Lower leg skin (tissue), 4 donors: ENCODE data around the gene P2RY11. TPM values are rescaled to one million over a fixed set of nuclear protein-coding genes. Genes with fewer than 3 reads are reported as not detected.

Experiments
- DNase-seq, 2 donors: peaks; one replicate each; pipeline ENCODE4 v3.0.0-alpha.2; 2019; ENCODE audit warnings: low spot score in 2 of 2
- H3K4me3 ChIP-seq: fragments of 200-600 bp; sonication (generic); 2 replicates; pipeline ENCODE4 v1.5.1; 2017; ENCODE audit warnings: mild to moderate bottlenecking, low read depth; ENCODE audit not compliant: poor library complexity, severe bottlenecking
- CTCF ChIP-seq, 3 donors: fragments of 450-650 bp; IDR thresholded peaks; one replicate each; pipeline ENCODE4 v1.5.1; 2016; ENCODE audit warnings: antibody characterized with exemption in 3 of 3, mild to moderate bottlenecking in 3 of 3, moderate library complexity in 2 of 3
- POLR2A ChIP-seq, 2 donors: fragments of 450-650 bp; IDR thresholded peaks; one replicate each; pipeline ENCODE4 v1.6.1; 2016 to 2017; ENCODE audit warnings: antibody characterized with exemption in 2 of 2, mild to moderate bottlenecking in 1 of 2, moderate library complexity in 1 of 2
- WGBS, 2 donors: methylation state at CpG; one replicate each; pipeline ENCODE4 v1.1.5; 2018; 5-methylcytosine and 5-hydroxymethylcytosine counted together
- intact Hi-C: fragments of 100-400 bp; cut with DNase I; formaldehyde crosslinking; loops from one replicate; pipeline ENCODE4 v1.15.0; 2023; ENCODE audit warnings: low total_unique reads
- total RNA-seq, 4 donors: library from RNA; depleted of rRNA; stranded (reverse); fragments of >200 nt; gene quantifications; one replicate each; pipeline ENCODE4 v1.1.0, GENCODE V29; 2016

Gene P2RY11
- total RNA-seq, 4 donors from 2014 or later, result 19.0 to 26.3 (median 22.5) TPM

GRCh38 chr19:10104665-10105508 lies 6.6 kb upstream of the P2RY11 start:
- no peak for TF ChIP-seq CTCF (IDR thresholded peaks at IDR 0.05)
- TF ChIP-seq POLR2A (IDR thresholded peaks at IDR 0.05), result no peak
- 68 to 69% methylated on average over 15 of the region's 15 CpGs for WGBS, 2 donors
- DNase-seq, result no peak
- intact Hi-C loops, result no loop called here
- H3K4me3 ChIP-seq, result no peak overlapping the region

GRCh38 chr19:10105509-10106099 lies 5.9 kb upstream of the P2RY11 start:
- intact Hi-C loops, result no loop called here
- WGBS, 2 donors, result 28 to 40% methylated on average over 15 to 16 of the region's 16 CpGs
- H3K4me3 ChIP-seq, result no peak overlapping the region
- TF ChIP-seq POLR2A (IDR thresholded peaks at IDR 0.05) (no peak), CTCF (IDR thresholded peaks at IDR 0.05) (no peak)
- DNase-seq, result no peak

- TF ChIP-seq CTCF (IDR thresholded peaks at IDR 0.05) (no peak), POLR2A (IDR thresholded peaks at IDR 0.05) (no peak)
- intact Hi-C loops, result no loop called here
- H3K4me3 ChIP-seq, result peak within 1 kb of the TSS; percentile 58
- peak; percentile 97 to 99 for DNase-seq
- 3 to 11% methylated on average over 6 to 39 of the region's 71 CpGs for WGBS, 2 donors
Measured at GRCh38 chr19:10106100-10106936, 5.2 kb upstream of the P2RY11 start, which contains the start of gene PPAN. PPAN (plus strand) TSS chr19:10106362; CDS start chr19:10106395, 33 bp downstream.

- no peak for TF ChIP-seq POLR2A (IDR thresholded peaks at IDR 0.05)
- no peak for TF ChIP-seq CTCF (IDR thresholded peaks at IDR 0.05)
- 80 to 81% methylated on average over 10 of the region's 10 CpGs for WGBS, 2 donors
- intact Hi-C loops, result no loop called here
- no peak overlapping the region for H3K4me3 ChIP-seq
- DNase-seq, result no peak
Measured at GRCh38 chr19:10107254-10107653, 4.2 kb upstream of the P2RY11 start.

- no peak for DNase-seq
- TF ChIP-seq POLR2A (IDR thresholded peaks at IDR 0.05) (no peak), CTCF (IDR thresholded peaks at IDR 0.05) (no peak)
- no peak overlapping the region for H3K4me3 ChIP-seq
- 84 to 89% methylated on average over 11 to 14 of the region's 14 CpGs for WGBS, 2 donors
- intact Hi-C loops, result no loop called here
Measured at GRCh38 chr19:10107817-10108367, 3.6 kb upstream of the P2RY11 start.
